ENCODE measurements around the gene PAGE3. TPM values are rescaled to one million over a fixed set of nuclear protein-coding genes. Genes with fewer than 3 reads are reported as not detected.

Gene PAGE3, protein sequence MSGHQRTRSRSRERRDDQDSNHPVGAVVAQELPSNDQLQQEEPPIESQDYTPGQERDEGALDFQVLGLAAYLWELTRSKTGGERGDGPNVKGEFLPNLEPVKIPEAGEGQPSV
- not detected for total RNA-seq (2021; ENCODE audit: unreplicated experiment)
- polyA plus RNA-seq (2012; ENCODE audit: insufficient read length): not detected
- Bru-seq, nascent RNA: not detected
- not detected for BruChase-seq, experiment 1, labeled RNA remaining after a 2-hour chase
- BruChase-seq, experiment 2, labeled RNA remaining after a 6-hour chase: not detected
- long read RNA-seq: 0 reads

DNA sequence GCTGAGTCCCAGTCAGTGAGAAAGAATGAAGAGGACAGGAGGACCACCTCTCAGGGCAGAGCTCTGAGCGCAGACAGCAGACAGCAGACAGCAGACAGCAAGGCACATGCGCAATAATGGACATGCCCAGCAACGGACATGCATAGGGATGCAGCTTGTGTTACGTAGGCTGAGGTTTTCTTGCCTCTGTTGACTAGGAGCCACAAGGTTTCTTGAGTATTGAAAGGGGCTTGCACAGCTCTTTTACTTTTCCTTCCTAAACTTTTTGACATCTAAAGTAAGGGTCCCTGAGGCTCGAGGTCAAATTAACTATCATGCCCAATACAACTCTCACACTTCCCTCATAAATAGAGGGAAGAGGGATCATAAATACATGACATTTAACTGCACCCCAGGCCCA is at the start of gene PAGE3:
PAGE3 (minus strand) TSS at position 101 of the 400 bp plus-strand sequence. CDS start 1,013 bp downstream, outside the sequence.
- ATAC-seq (no peak), DNase-seq (ENCODE audit: low read depth, low spot score) (no peak)
- no peaks in the 10 kb centered on the region for H3K27me3 ChIP-seq (ENCODE audit: control insufficient read depth, insufficient read depth, low read length)
- H3K36me3 ChIP-seq (ENCODE audit: control insufficient read depth, insufficient read depth, low read length): no peaks in the 10 kb centered on the region
- no TSS peak for BruUV-seq (replicated peaks)
- no peak within 1 kb of the TSS for H3K4me3 ChIP-seq (ENCODE audit: low read depth in 2 of 2, low read length in 2 of 2)
- H3K4me1 ChIP-seq (ENCODE audit: control insufficient read depth, insufficient read depth, low read length): no peaks in the 10 kb centered on the region
- ChIA-PET POLR2A (interaction anchor here (0.5 kb wide), 1 partner anchor 150 kb away, joined by 6 read pairs; no protein-coding TSS in a partner anchor), CTCF (no interaction called here)
- H3K9me3 ChIP-seq (ENCODE audit: control insufficient read depth, insufficient read depth, low read depth, low read length): no peaks in the 10 kb centered on the region
- H3K27ac ChIP-seq (ENCODE audit: low read length): no peak within 1 kb of the TSS
- intact Hi-C loops (cut with micrococcal nuclease; ENCODE audit: unreplicated experiment) (no loop called here), in situ Hi-C loops (cut with HindIII; ENCODE audit: low pct_unique_long_range_greater_than_20kb, low sequenced_read_pairs) (no loop called here)
- TF ChIP-seq, protein P1, sequence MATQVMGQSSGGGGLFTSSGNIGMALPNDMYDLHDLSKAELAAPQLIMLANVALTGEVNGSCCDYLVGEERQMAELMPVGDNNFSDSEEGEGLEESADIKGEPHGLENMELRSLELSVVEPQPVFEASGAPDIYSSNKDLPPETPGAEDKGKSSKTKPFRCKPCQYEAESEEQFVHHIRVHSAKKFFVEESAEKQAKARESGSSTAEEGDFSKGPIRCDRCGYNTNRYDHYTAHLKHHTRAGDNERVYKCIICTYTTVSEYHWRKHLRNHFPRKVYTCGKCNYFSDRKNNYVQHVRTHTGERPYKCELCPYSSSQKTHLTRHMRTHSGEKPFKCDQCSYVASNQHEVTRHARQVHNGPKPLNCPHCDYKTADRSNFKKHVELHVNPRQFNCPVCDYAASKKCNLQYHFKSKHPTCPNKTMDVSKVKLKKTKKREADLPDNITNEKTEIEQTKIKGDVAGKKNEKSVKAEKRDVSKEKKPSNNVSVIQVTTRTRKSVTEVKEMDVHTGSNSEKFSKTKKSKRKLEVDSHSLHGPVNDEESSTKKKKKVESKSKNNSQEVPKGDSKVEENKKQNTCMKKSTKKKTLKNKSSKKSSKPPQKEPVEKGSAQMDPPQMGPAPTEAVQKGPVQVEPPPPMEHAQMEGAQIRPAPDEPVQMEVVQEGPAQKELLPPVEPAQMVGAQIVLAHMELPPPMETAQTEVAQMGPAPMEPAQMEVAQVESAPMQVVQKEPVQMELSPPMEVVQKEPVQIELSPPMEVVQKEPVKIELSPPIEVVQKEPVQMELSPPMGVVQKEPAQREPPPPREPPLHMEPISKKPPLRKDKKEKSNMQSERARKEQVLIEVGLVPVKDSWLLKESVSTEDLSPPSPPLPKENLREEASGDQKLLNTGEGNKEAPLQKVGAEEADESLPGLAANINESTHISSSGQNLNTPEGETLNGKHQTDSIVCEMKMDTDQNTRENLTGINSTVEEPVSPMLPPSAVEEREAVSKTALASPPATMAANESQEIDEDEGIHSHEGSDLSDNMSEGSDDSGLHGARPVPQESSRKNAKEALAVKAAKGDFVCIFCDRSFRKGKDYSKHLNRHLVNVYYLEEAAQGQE (IDR thresholded peaks at IDR 0.05; ENCODE audit: insufficient read depth in 1 of 2, low read depth in 2 of 2, low read length in 1 of 2): no peak
- TF ChIP-seq, protein P2, sequence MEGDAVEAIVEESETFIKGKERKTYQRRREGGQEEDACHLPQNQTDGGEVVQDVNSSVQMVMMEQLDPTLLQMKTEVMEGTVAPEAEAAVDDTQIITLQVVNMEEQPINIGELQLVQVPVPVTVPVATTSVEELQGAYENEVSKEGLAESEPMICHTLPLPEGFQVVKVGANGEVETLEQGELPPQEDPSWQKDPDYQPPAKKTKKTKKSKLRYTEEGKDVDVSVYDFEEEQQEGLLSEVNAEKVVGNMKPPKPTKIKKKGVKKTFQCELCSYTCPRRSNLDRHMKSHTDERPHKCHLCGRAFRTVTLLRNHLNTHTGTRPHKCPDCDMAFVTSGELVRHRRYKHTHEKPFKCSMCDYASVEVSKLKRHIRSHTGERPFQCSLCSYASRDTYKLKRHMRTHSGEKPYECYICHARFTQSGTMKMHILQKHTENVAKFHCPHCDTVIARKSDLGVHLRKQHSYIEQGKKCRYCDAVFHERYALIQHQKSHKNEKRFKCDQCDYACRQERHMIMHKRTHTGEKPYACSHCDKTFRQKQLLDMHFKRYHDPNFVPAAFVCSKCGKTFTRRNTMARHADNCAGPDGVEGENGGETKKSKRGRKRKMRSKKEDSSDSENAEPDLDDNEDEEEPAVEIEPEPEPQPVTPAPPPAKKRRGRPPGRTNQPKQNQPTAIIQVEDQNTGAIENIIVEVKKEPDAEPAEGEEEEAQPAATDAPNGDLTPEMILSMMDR (IDR thresholded peaks at IDR 0.05): no peak
- no peak for TF ChIP-seq POLR2AphosphoS5 (IDR thresholded peaks at IDR 0.05; ENCODE audit: low read depth, low read length)
- TF ChIP-seq TCF7L2 (IDR thresholded peaks at IDR 0.05; ENCODE audit: low read depth, low read length): no peak
- no peak for TF ChIP-seq SIN3A (IDR thresholded peaks at IDR 0.05; ENCODE audit: borderline replicate concordance, insufficient read depth, low read depth, low read length)

DNA sequence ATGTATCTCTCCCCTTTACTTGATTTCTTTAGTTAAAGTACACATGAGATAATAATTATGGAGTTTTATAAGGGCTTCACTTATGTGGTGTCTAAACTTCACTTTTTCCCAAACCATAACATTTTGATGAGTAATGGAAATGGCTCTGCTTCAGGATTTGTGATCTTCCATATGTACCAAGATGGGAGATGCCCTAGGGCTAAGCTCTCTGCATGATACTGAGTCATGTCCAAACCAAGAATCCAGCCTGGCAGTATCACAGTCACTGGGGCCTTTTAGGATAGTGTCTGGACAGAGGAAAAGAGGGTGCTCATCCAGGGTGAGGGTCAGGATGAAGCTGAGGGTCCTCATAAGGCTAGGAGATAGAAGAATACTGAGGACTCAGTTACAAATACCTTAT is 47.9 kb upstream of the PAGE3 start:
- no TSS peak for BruUV-seq (replicated peaks)
- Histone ChIP-seq H3K27me3 (ENCODE audit: control insufficient read depth, insufficient read depth, low read length) (no peaks in the 10 kb centered on the region), H3K27ac (ENCODE audit: low read length) (no peak overlapping the region), H3K4me1 (ENCODE audit: control insufficient read depth, insufficient read depth, low read length) (no peaks in the 10 kb centered on the region), H3K9me3 (ENCODE audit: control insufficient read depth, insufficient read depth, low read depth, low read length) (no peaks in the 10 kb centered on the region), H3K36me3 (ENCODE audit: control insufficient read depth, insufficient read depth, low read length) (no peaks in the 10 kb centered on the region), H3K4me3 (ENCODE audit: low read depth in 2 of 2, low read length in 2 of 2) (no peak overlapping the region)
- ChIA-PET CTCF (no interaction called here), POLR2A (no interaction called here)
- in situ Hi-C loops (cut with HindIII; ENCODE audit: low pct_unique_long_range_greater_than_20kb, low sequenced_read_pairs): no loop called here
- intact Hi-C loops (cut with micrococcal nuclease; ENCODE audit: unreplicated experiment): no loop called here
- ATAC-seq (no peak), DNase-seq (ENCODE audit: low read depth, low spot score) (no peak)
- TF ChIP-seq, protein P2 (IDR thresholded peaks at IDR 0.05): no peak
- no peak for TF ChIP-seq POLR2AphosphoS5 (IDR thresholded peaks at IDR 0.05; ENCODE audit: low read depth, low read length)
- TF ChIP-seq, protein P1 (IDR thresholded peaks at IDR 0.05; ENCODE audit: insufficient read depth in 1 of 2, low read depth in 2 of 2, low read length in 1 of 2): no peak
- no peak for TF ChIP-seq TCF7L2 (IDR thresholded peaks at IDR 0.05; ENCODE audit: low read depth, low read length)
- no peak for TF ChIP-seq SIN3A (IDR thresholded peaks at IDR 0.05; ENCODE audit: borderline replicate concordance, insufficient read depth, low read depth, low read length)

Data from Panc1 (cell line).